Measurements from ENCODE around the gene APEH.

The APEH gene

DNA sequence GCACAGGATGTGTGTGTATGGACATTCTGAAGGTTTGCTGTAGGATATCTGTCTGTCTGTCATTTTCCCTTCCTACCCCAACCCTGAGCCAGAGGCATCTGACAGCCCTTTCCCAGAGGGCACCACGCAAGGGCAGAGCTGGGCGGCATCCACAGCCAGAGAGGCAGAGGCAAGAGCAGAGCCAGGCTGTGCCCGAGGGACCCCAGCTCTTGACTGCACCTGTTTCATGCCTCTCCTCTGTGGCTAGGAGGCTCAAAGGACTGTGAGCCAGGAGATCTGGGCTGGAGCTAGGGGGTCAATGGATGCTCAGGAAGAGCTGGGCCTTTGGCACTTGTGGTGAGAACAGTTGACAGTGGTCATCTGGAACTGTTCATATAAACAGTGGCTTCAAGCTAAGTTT lies 4.8 kb upstream of the APEH start:
- Histone ChIP-seq H3K4me3 (ENCODE audit: low read depth, low read length) (no peak overlapping the region), H3K4me1 (ENCODE audit: control insufficient read depth, insufficient read depth, low read length) (no peaks in the 10 kb centered on the region), H3K9me3 (ENCODE audit: control insufficient read depth, insufficient read depth, low read depth, low read length) (no peaks in the 10 kb centered on the region), H3K27ac (ENCODE audit: extremely low read depth, low read depth, low read length) (no peak overlapping the region), H3K36me3 (ENCODE audit: control insufficient read depth in 2 of 2, insufficient read depth in 1 of 2, low read length in 2 of 2) (no peaks in the 10 kb centered on the region)
- ChIA-PET POLR2A (interaction anchor here (1.4 kb wide), 1 partner anchor 130 kb away, joined by 6 read pairs; no protein-coding TSS in a partner anchor), CTCF (interaction anchor here (0.6 to 5.1 kb wide), 5 partner anchors 103 to 488 kb away, joined by 3 to 104 read pairs (median 4); no protein-coding TSS in a partner anchor)
- TF ChIP-seq ZNF792 (tag by site-specific recombination; IDR thresholded peaks at IDR 0.05), result no peak
- no peak for TF ChIP-seq BCL11A (tag by site-specific recombination; IDR thresholded peaks at IDR 0.05; ENCODE audit: low read depth)
- TF ChIP-seq, protein P1, sequence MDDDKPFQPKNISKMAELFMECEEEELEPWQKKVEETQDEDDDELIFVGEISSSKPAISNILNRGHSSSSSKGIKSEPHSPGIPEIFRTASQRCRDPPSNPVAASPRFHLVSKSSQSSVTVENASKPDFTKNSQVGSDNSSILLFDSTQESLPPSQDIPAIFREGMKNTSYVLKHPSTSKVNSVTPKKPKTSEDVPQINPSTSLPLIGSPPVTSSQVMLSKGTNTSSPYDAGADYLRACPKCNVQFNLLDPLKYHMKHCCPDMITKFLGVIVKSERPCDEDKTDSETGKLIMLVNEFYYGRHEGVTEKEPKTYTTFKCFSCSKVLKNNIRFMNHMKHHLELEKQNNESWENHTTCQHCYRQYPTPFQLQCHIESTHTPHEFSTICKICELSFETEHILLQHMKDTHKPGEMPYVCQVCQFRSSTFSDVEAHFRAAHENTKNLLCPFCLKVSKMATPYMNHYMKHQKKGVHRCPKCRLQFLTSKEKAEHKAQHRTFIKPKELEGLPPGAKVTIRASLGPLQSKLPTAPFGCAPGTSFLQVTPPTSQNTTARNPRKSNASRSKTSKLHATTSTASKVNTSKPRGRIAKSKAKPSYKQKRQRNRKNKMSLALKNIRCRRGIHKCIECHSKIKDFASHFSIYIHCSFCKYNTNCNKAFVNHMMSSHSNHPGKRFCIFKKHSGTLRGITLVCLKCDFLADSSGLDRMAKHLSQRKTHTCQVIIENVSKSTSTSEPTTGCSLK (tag by site-specific recombination; IDR thresholded peaks at IDR 0.05), result no peak
- TF ChIP-seq ZNF132 (tag by site-specific recombination; IDR thresholded peaks at IDR 0.05; ENCODE audit: borderline replicate concordance), result no peak
- TF ChIP-seq, protein P2, sequence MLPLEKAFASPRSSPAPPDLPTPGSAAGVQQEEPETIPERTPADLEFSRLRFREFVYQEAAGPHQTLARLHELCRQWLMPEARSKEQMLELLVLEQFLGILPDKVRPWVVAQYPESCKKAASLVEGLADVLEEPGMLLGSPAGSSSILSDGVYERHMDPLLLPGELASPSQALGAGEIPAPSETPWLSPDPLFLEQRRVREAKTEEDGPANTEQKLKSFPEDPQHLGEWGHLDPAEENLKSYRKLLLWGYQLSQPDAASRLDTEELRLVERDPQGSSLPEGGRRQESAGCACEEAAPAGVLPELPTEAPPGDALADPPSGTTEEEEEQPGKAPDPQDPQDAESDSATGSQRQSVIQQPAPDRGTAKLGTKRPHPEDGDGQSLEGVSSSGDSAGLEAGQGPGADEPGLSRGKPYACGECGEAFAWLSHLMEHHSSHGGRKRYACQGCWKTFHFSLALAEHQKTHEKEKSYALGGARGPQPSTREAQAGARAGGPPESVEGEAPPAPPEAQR (tag by site-specific recombination; IDR thresholded peaks at IDR 0.05), result no peak
- no peak for TF ChIP-seq WT1 (tag by site-specific recombination; IDR thresholded peaks at IDR 0.05)
- no peak for TF ChIP-seq ZNF133 (tag by site-specific recombination; IDR thresholded peaks at IDR 0.05)
- no peak for TF ChIP-seq ZNF529 (tag by site-specific recombination; IDR thresholded peaks at IDR 0.05; ENCODE audit: insufficient replicate concordance)
- TF ChIP-seq, protein P3, sequence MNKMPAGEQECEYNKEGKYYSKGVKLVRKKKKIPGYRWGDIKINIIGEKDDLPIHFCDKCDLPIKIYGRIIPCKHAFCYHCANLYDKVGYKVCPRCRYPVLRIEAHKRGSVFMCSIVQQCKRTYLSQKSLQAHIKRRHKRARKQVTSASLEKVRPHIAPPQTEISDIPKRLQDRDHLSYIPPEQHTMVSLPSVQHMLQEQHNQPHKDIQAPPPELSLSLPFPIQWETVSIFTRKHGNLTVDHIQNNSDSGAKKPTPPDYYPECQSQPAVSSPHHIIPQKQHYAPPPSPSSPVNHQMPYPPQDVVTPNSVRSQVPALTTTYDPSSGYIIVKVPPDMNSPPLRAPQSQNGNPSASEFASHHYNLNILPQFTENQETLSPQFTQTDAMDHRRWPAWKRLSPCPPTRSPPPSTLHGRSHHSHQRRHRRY (tag by site-specific recombination; IDR thresholded peaks at IDR 0.05), result no peak
- no peak for TF ChIP-seq SCRT2 (tag by site-specific recombination; IDR thresholded peaks at IDR 0.05)
- no peak for TF ChIP-seq ZNF48 (tag by site-specific recombination; IDR thresholded peaks at IDR 0.05)
- no peak for TF ChIP-seq ZNF555 (tag by site-specific recombination; conservative IDR thresholded peaks at IDR 0.05)
- TF ChIP-seq ZNF501 (tag by site-specific recombination; IDR thresholded peaks at IDR 0.05), result no peak
- no peak for TF ChIP-seq ZNF544 (tag by site-specific recombination; IDR thresholded peaks at IDR 0.05)
- no peak for TF ChIP-seq YY1 (tag by site-specific recombination; IDR thresholded peaks at IDR 0.05)
- no peak for TF ChIP-seq SCRT1 (tag by site-specific recombination; IDR thresholded peaks at IDR 0.05; ENCODE audit: borderline replicate concordance)

DNA sequence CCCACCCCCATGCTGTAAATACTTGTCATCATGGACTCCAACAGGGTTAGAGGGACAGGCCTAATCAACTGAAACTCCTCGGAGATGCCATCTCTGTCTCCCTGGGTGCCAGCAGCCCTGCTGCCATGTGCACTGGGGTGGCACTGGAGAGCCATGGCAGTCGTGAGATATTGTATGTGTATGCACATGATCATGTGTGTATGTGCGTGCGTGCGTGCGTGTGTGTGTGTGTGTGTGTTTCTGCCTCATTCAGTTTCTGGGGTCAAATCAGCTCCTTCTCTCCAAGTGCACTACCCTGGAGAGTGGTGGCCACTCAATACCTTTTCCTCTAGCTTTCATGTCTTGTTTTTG lies 3.2 kb upstream of the APEH start:
- Histone ChIP-seq H3K9me3 (ENCODE audit: control insufficient read depth, insufficient read depth, low read depth, low read length) (no peaks in the 10 kb centered on the region), H3K36me3 (ENCODE audit: control insufficient read depth in 2 of 2, insufficient read depth in 1 of 2, low read length in 2 of 2) (peaks cover 0 to 7% of the 10 kb centered on the region in 2 experiments; a peak in 1 of 3 replicates), H3K27ac (ENCODE audit: extremely low read depth, low read depth, low read length) (no peak overlapping the region), H3K4me1 (ENCODE audit: control insufficient read depth, insufficient read depth, low read length) (no peaks in the 10 kb centered on the region), H3K4me3 (ENCODE audit: low read depth, low read length) (no peak overlapping the region)
- POLR2A ChIA-PET, result interaction anchor here (0.6 kb wide), 1 partner anchor 641 kb away, joined by 3 read pairs; the partner anchor contains the start of gene IMPDH2
- no peak for TF ChIP-seq OSR2 (tag by site-specific recombination; IDR thresholded peaks at IDR 0.05)
- peak; percentile 32; the same call in 1 of the 2 replicates for TF ChIP-seq PRDM1 (tag by site-specific recombination; IDR thresholded peaks at IDR 0.05)
- TF ChIP-seq ZNF621 (tag by site-specific recombination; IDR thresholded peaks at IDR 0.05), result no peak
- no peak for TF ChIP-seq HOXC10 (CRISPR knock-in tag; IDR thresholded peaks at IDR 0.05)
- TF ChIP-seq BCL11B (tag by site-specific recombination; IDR thresholded peaks at IDR 0.05; ENCODE audit: low read depth), result no peak
- TF ChIP-seq ZNF132 (tag by site-specific recombination; IDR thresholded peaks at IDR 0.05; ENCODE audit: borderline replicate concordance), result no peak
- no peak for TF ChIP-seq ZNF521 (tag by site-specific recombination; IDR thresholded peaks at IDR 0.05)
- no peak for TF ChIP-seq EGR2 (tag by site-specific recombination; IDR thresholded peaks at IDR 0.05; ENCODE audit: low read depth)
- CTCF ChIA-PET, result interaction anchor here (0.6 to 5.1 kb wide), 17 partner anchors 14 to 589 kb away, joined by 3 to 104 read pairs (median 3); partner anchors contain the start of gene BSN
